Endothelial cell of umbilical vein (primary cell): ENCODE results near the gene RPL38.

Source experiments
- CTCF ChIP-seq, 2 donors: IDR thresholded peaks; 1 replicate in 1 of 2; 2 replicates in 1 of 2; pipeline ENCODE4 v1.5.1; 2011; ENCODE audit warnings: low read length in 2 of 2, mild to moderate bottlenecking in 2 of 2, moderate library complexity in 2 of 2, control low read depth in 1 of 2, inconsistent platforms in 1 of 2, low read depth in 1 of 2; ENCODE audit not compliant: insufficient read depth in 1 of 2; ENCODE audit errors: extremely low read depth in 1 of 2
- EZH2 ChIP-seq: IDR thresholded peaks from 2 replicates; pipeline ENCODE4 v1.6.1; 2012; ENCODE audit warnings: borderline replicate concordance, low read depth, mild to moderate bottlenecking, moderate library complexity, low read length, inconsistent platforms; ENCODE audit not compliant: severe bottlenecking
- FOS ChIP-seq: IDR thresholded peaks from 2 replicates; pipeline ENCODE4 v1.6.1; 2011; ENCODE audit warnings: mild to moderate bottlenecking, low read length, moderate library complexity, borderline replicate concordance; ENCODE audit not compliant: insufficient read depth
- MYC ChIP-seq: IDR thresholded peaks from one replicate; pipeline ENCODE4 v1.6.1; 2011; ENCODE audit warnings: mild to moderate bottlenecking, low read depth, low read length
- POLR2A ChIP-seq: IDR thresholded peaks from 2 replicates; pipeline ENCODE4 v1.6.1; 2012; ENCODE audit warnings: low read depth, mild to moderate bottlenecking, control low read depth, low read length
- POLR2AphosphoS5 ChIP-seq: IDR thresholded peaks from 2 replicates; pipeline ENCODE4 v1.6.1; 2012; ENCODE audit warnings: low read depth, mild to moderate bottlenecking, control low read depth, low read length, moderate library complexity; ENCODE audit not compliant: insufficient read depth

GRCh38 chr17:74202938-74203337 lies 540 bp upstream of the RPL38 start:
- no peak for TF ChIP-seq CTCF (IDR thresholded peaks at IDR 0.05; ENCODE audit: extremely low read depth in 1 of 2, insufficient read depth in 1 of 2, low read depth in 1 of 2, low read length in 2 of 2)
- TF ChIP-seq POLR2AphosphoS5 = no peak
- TF ChIP-seq POLR2A = no peak
- no peak for TF ChIP-seq FOS
- no peak for TF ChIP-seq EZH2
- TF ChIP-seq MYC = no peak
